H9 (cell line): Measurements from ENCODE around the gene TNNT2. TPM values are rescaled to one million over a fixed set of nuclear protein-coding genes. Genes with fewer than 3 reads are reported as not detected.

Experiments used
- DNase-seq: peaks from one replicate; pipeline ENCODE4 v3.0.0-alpha.2; 2017
- H2AFZ ChIP-seq: one replicate; pipeline ENCODE4 v1.6.1; 2013; ENCODE audit warnings: mild to moderate bottlenecking, low read length, control low read depth, moderate library complexity
- H2AK5ac ChIP-seq: 2 replicates; pipeline ENCODE4 v1.6.1; 2013; ENCODE audit warnings: low read length, control low read depth, mixed read lengths; ENCODE audit not compliant: insufficient read length
- H2BK120ac ChIP-seq: one replicate; pipeline ENCODE4 v1.6.1; 2013; ENCODE audit warnings: low read depth, mild to moderate bottlenecking, low read length, control low read depth, inconsistent platforms; ENCODE audit not compliant: poor library complexity, severe bottlenecking
- H2BK12ac ChIP-seq: 2 replicates; pipeline ENCODE4 v1.6.1; 2013; ENCODE audit warnings: low read length, control low read depth, mixed read lengths, low read depth; ENCODE audit not compliant: insufficient read length
- H2BK15ac ChIP-seq: 2 replicates; pipeline ENCODE4 v1.6.1; 2013; ENCODE audit warnings: low read depth, low read length, control low read depth
- H2BK20ac ChIP-seq: one replicate; pipeline ENCODE4 v1.6.1; 2013; ENCODE audit warnings: low read depth, mild to moderate bottlenecking, low read length, control low read depth, inconsistent platforms; ENCODE audit not compliant: poor library complexity, severe bottlenecking
- H2BK5ac ChIP-seq: 2 replicates; pipeline ENCODE4 v1.6.1; 2013; ENCODE audit warnings: low read length, control low read depth, mixed read lengths; ENCODE audit not compliant: insufficient read length
- H3K14ac ChIP-seq: 2 replicates; pipeline ENCODE4 v1.6.1; 2013; ENCODE audit warnings: low read length, control low read depth; ENCODE audit not compliant: insufficient read depth
- H3K18ac ChIP-seq: 2 replicates; pipeline ENCODE4 v1.6.1; 2013; ENCODE audit warnings: low read depth, mild to moderate bottlenecking, mixed read lengths, low read length, control low read depth; ENCODE audit not compliant: insufficient read length
- H3K23ac ChIP-seq: 2 replicates; pipeline ENCODE4 v1.6.1; 2013; ENCODE audit warnings: low read length, control low read depth, mixed read lengths, low read depth; ENCODE audit not compliant: insufficient read length
- H3K23me2 ChIP-seq: 2 replicates; pipeline ENCODE4 v1.6.1; 2013; ENCODE audit warnings: low read depth, mild to moderate bottlenecking, mixed read lengths, low read length, control low read depth; ENCODE audit not compliant: insufficient read length, poor library complexity, severe bottlenecking
- H3K27ac ChIP-seq: 2 replicates; pipeline ENCODE4 v1.5.1; 2013; ENCODE audit warnings: low read length, control low read depth, mixed read lengths, low read depth; ENCODE audit not compliant: insufficient read length
- H3K27me3 ChIP-seq: 2 replicates; pipeline ENCODE4 v1.6.1; 2013; ENCODE audit warnings: low read length, control low read depth, inconsistent platforms; ENCODE audit not compliant: insufficient read depth
- H3K4ac ChIP-seq: 2 replicates; pipeline ENCODE4 v1.6.1; 2013; ENCODE audit warnings: low read depth, mild to moderate bottlenecking, control low read depth, inconsistent platforms, low read length, moderate library complexity
- H3K4me1 ChIP-seq: 2 replicates; pipeline ENCODE4 v1.6.1; 2013; ENCODE audit warnings: low read length, control low read depth, inconsistent platforms; ENCODE audit not compliant: insufficient read depth
- H3K4me2 ChIP-seq: 2 replicates; pipeline ENCODE4 v1.6.1; 2013; ENCODE audit warnings: low read length, control low read depth, mixed read lengths; ENCODE audit not compliant: insufficient read length, insufficient read depth
- H3K56ac ChIP-seq: 2 replicates; pipeline ENCODE4 v1.6.1; 2013; ENCODE audit warnings: low read depth, mild to moderate bottlenecking, mixed read lengths, low read length, control low read depth; ENCODE audit not compliant: insufficient read length
- H3K79me1 ChIP-seq: 2 replicates; pipeline ENCODE4 v1.6.1; 2013; ENCODE audit warnings: low read depth, mild to moderate bottlenecking, moderate library complexity, low read length, control low read depth, inconsistent platforms; ENCODE audit not compliant: insufficient read depth, poor library complexity, severe bottlenecking
- H3K79me2 ChIP-seq: 2 replicates; pipeline ENCODE4 v1.6.1; 2013; ENCODE audit warnings: low read length, control low read depth, inconsistent platforms; ENCODE audit not compliant: insufficient read depth
- H3K9ac ChIP-seq: 2 replicates; pipeline ENCODE4 v1.6.1; 2013; ENCODE audit warnings: low read length, control low read depth, mixed read lengths; ENCODE audit not compliant: insufficient read length; ENCODE audit errors: extremely low read depth
- H3K9me3 ChIP-seq: one replicate; pipeline ENCODE4 v1.6.1; 2013; ENCODE audit warnings: low read depth, low read length, inconsistent platforms; ENCODE audit not compliant: control insufficient read depth
- H3T11ph ChIP-seq: one replicate; pipeline ENCODE4 v1.6.1; 2013; ENCODE audit warnings: mild to moderate bottlenecking, low read length, control low read depth, inconsistent platforms
- H4K20me1 ChIP-seq: one replicate; pipeline ENCODE4 v1.6.1; 2013; ENCODE audit not compliant: control insufficient read depth, insufficient read length, insufficient read depth
- H4K5ac ChIP-seq: 2 replicates; pipeline ENCODE4 v1.6.1; 2013; ENCODE audit warnings: low read depth, mild to moderate bottlenecking, mixed read lengths, low read length, control low read depth; ENCODE audit not compliant: insufficient read length
- H4K8ac ChIP-seq: replicated peaks from 2 replicates; pipeline ENCODE4 v1.6.1; 2013; ENCODE audit warnings: low read length, control low read depth, mixed read lengths, low read depth; ENCODE audit not compliant: insufficient read length
- H4K91ac ChIP-seq: 2 replicates; pipeline ENCODE4 v1.6.1; 2013; ENCODE audit warnings: low read depth, mild to moderate bottlenecking, moderate library complexity, mixed read lengths, low read length, control low read depth; ENCODE audit not compliant: insufficient read length
- H3K27ac Mint-ChIP-seq, 3 experiments: 2 replicates in 2 of 3; 3 replicates in 1 of 3; pipeline ENCODE4 v1.8.0; 2020 to 2021; ENCODE audit warnings: mixed read lengths in 3 of 3, mild to moderate bottlenecking in 1 of 3, moderate library complexity in 1 of 3
- H3K27me3 Mint-ChIP-seq: 2 replicates; pipeline ENCODE4 v1.8.0; 2021; ENCODE audit warnings: low read depth, mild to moderate bottlenecking, moderate library complexity, mixed read lengths
- H3K36me3 Mint-ChIP-seq, 3 experiments: 2 replicates in 2 of 3; 3 replicates in 1 of 3; pipeline ENCODE4 v1.8.0; 2020 to 2021; ENCODE audit warnings: low read depth in 3 of 3, mixed read lengths in 3 of 3; ENCODE audit not compliant: insufficient read depth in 1 of 3
- H3K4me1 Mint-ChIP-seq, 2 experiments: 2 replicates each; pipeline ENCODE4 v1.8.0; 2020; ENCODE audit warnings: mixed read lengths in 2 of 2
- H3K4me3 Mint-ChIP-seq, 2 experiments: 2 replicates in 1 of 2; 3 replicates in 1 of 2; pipeline ENCODE4 v1.8.0; 2020 to 2021; ENCODE audit warnings: mild to moderate bottlenecking in 2 of 2, mixed read lengths in 2 of 2, moderate library complexity in 1 of 2
- H3K9me3 Mint-ChIP-seq, 2 experiments: 2 replicates in 1 of 2; 3 replicates in 1 of 2; pipeline ENCODE4 v1.8.0; 2020; ENCODE audit warnings: mild to moderate bottlenecking in 2 of 2, mixed read lengths in 2 of 2, moderate library complexity in 1 of 2
- WGBS: extraction: QIAGEN DNeasy Blood & Tissue Kit; methylation state at CpG from one replicate; pipeline ENCODE4 v1.1.7; 2013; ENCODE audit warnings: missing lambda C conversion rate, low lambda C conversion rate, mixed read lengths; ENCODE audit not compliant: insufficient read length; ENCODE audit errors: extremely low coverage; 5-methylcytosine and 5-hydroxymethylcytosine counted together
- total RNA-seq: library from RNA; stranded (reverse); gene quantifications from 2 replicates; pipeline ENCODE4 v1.2.1, GENCODE V29; 2021
- TF ChIP-seq, protein P1 (sequence below): fragments of 200-600 bp; sonication (generic); conservative IDR thresholded peaks from 3 replicates; pipeline ENCODE4 v1.8.0; 2021; ENCODE audit warnings: antibody characterized with exemption, mild to moderate bottlenecking

The TNNT2 gene
- total RNA-seq, 1 experiment from 2014 or later: 8.6 TPM

DNA sequence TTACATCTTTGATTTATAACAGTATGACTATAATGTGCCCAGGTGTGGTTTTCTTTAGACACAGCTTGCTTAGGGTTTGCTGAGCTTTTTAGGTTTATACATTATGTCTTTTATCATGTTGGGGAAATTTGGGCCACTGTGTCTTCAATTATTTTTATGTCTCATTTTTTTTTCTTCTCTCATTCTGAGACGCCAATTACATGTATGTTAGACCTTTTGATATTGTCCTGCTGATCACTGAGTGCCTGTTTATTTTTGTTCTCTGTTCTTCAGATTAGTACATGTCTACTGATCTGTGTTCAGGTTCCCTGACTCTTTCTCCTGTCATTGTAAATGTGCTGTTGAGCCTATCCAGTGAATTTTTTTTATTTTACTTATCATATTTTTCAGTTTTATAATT, 36.1 kb downstream of the TNNT2 start:
- Mint-ChIP-seq H3K27ac (no peak overlapping the region), H3K4me1 (peaks cover 8 to 12% of the 10 kb centered on the region in 2 experiments), H3K36me3 (peaks cover 0 to 6% (median 0%) of the 10 kb centered on the region in 3 experiments; a peak in 2 of 7 replicates), H3K27me3 (peaks cover 4% of the 10 kb centered on the region), H3K9me3 (peaks cover 7% of the 10 kb centered on the region in 2 experiments; a peak in 4 of 5 replicates), H3K4me3 (no peak overlapping the region)
- Histone ChIP-seq H3K27me3 (no peaks in the 10 kb centered on the region), H2AFZ (no peak overlapping the region), H3K23me2 (no peaks in the 10 kb centered on the region), H4K91ac (no peak overlapping the region), H2AK5ac (no peak overlapping the region), H2BK15ac (no peak overlapping the region), H3K23ac (no peak overlapping the region), H2BK12ac (no peak overlapping the region), H4K8ac (no peak overlapping the region), H3K4me2 (no peak overlapping the region), H3K4me1 (no peaks in the 10 kb centered on the region; the same call in 1 of the 2 replicates), H2BK120ac (no peak overlapping the region), H3K79me2 (no peaks in the 10 kb centered on the region), H3K56ac (no peak overlapping the region), H3K9me3 (no peaks in the 10 kb centered on the region), H3K4ac (no peak overlapping the region), H4K20me1 (no peaks in the 10 kb centered on the region), H2BK5ac (no peak overlapping the region), H4K5ac (no peak overlapping the region), H2BK20ac (no peak overlapping the region), H3K27ac (no peak overlapping the region), H3K9ac (no peak overlapping the region), H3K79me1 (no peaks in the 10 kb centered on the region), H3K18ac (no peak overlapping the region), H3T11ph (no peak overlapping the region), H3K14ac (no peak overlapping the region)
- no CpG with 5 or more reads among the region's 1 CpG for WGBS
- DNase-seq: no peak
- TF ChIP-seq, protein P1, sequence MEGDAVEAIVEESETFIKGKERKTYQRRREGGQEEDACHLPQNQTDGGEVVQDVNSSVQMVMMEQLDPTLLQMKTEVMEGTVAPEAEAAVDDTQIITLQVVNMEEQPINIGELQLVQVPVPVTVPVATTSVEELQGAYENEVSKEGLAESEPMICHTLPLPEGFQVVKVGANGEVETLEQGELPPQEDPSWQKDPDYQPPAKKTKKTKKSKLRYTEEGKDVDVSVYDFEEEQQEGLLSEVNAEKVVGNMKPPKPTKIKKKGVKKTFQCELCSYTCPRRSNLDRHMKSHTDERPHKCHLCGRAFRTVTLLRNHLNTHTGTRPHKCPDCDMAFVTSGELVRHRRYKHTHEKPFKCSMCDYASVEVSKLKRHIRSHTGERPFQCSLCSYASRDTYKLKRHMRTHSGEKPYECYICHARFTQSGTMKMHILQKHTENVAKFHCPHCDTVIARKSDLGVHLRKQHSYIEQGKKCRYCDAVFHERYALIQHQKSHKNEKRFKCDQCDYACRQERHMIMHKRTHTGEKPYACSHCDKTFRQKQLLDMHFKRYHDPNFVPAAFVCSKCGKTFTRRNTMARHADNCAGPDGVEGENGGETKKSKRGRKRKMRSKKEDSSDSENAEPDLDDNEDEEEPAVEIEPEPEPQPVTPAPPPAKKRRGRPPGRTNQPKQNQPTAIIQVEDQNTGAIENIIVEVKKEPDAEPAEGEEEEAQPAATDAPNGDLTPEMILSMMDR: no peak
